T follicular helper cell (primary cell): Measurements from ENCODE around the gene SHKBP1.
"Not testable (repeated sequence)": the region's sequence is repeated elsewhere in the genome, so short reads cannot be mapped to it uniquely, and the experiment has no call there.

Source experiments
- DNase-seq: peaks from one replicate; pipeline ENCODE4 v3.0.0-alpha.2; 2020; ENCODE audit warnings: low read depth

The SHKBP1 gene

DNA sequence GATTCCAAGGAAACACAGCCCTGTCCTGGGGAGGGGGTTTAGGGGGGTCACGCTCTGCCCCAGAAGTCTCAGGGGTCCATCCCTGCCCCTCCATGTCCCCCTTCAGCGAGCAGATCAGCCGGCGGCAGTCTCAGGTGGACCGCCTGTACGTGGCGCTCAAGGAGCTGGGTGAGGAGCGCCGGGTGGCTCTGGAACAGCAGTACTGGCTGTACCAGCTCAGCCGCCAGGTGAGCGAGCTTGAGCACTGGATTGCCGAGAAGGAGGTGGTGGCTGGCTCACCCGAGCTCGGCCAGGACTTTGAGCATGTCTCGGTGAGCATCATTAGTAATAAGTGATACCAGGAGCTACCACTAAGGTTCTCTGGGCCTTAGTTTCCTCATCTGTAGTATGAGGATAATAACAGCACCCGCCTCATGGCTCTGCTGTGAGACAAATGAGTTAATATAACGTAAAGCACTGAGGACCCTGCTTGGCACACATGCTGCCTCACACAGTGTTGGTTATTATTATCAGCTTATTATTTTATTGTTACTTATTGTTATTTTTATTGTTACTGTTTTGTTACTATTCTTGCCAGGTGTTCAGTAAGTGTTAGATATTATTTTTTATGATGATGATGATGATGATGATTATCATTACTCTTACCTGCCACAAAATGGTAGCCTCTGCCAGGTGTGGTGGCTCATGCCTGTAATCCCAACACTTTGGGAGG, 20.5 kb upstream of the SHKBP1 start:
- DNase-seq = no peak

DNA sequence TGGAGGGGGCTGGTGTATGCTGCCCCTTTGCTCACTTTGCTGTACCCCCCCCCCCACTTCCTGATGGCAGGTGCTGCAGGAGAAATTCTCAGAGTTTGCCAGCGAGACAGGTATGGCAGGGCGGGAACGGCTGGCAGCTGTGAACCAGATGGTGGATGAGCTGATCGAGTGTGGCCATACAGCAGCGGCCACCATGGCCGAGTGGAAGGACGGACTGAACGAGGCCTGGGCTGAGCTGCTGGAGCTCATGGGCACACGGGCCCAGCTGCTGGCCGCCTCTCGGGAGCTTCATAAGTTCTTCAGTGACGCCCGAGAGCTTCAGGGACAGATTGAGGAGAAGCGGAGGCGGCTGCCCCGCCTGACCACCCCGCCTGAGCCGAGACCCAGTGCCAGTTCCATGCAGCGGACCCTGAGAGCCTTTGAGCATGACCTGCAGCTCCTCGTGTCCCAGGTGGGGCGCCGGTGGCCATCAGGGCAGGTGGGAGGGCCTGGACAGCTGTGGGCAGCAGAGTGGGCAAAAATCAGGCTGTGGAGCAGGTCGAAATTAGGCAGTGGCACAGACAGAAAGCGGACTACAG, 19.6 kb upstream of the SHKBP1 start:
- no peak for DNase-seq

DNA sequence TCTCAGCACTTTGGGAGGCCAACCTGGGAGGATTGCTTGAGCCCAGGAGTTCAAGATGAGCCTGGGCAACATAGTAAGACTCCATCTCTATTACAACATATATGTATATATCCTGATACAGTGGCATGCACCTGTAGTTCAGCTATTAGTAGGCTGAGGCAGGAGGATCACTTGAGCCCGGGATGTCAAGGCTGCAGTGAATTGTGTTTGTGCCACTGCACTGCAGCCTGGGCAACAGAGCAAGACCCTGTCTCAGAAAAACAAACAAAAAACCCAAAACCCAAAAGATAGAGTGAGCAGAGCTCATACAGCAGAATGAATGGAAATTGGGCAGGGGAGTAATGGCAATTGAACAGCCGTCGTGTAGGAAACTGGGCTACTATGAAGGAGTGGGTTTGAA, 17.3 kb upstream of the SHKBP1 start:
- DNase-seq = no peak

DNA sequence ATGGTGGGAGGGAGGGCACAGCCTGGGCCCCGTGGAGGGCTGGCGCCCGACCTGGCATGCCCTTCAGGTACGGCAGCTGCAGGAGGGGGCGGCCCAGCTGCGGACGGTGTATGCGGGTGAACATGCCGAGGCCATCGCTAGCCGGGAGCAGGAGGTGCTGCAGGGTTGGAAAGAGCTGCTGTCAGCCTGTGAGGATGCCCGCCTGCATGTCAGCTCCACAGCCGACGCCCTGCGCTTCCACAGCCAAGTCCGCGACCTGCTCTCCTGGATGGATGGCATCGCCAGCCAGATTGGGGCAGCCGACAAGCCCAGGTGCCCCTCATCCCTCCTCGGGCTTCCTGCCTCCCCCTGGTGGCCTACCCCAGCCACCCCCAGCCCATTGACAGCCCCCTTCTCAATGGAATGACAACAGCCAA, 16.6 kb upstream of the SHKBP1 start:
- DNase-seq = no peak

DNA sequence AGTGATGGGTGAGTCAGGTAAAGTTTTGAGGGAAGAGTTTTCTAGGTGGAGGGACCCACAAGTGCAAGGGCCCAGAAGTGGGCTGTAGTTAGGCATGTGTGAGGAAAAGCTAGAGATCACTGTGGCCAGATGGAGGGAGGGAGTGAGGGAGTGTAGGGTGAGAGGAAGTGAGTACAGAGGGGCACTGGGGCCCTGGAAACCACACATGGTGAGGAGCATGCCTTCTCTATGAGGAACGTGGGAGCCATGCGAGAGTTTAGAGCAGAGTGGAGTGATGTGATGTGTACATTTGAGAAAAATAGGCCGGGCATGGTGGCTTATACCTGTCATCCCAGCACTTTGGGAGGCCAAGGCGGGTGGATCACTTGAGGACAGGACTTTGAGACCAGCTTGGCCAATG, 14.7 kb upstream of the SHKBP1 start:
- DNase-seq = no peak

DNA sequence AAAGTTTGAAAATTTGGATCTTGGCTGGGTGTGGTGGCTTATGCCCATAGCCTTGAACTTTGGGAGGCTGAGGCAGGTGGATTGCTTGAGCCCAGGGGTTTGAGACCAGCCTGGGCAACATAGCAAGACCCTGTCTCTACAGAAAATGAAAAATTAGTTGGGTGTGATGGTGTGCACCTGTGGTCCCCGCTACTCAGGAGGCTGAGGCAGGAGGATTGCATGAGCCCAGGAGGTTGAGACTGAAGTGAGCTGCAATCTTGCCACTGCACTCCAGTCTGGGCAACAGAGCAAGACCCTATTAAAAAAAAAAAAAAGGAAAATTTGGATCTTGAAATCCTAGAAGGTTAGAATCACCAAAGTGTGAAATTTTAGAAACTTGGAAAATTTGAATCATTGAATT, 12.1 kb upstream of the SHKBP1 start:
- not testable (repeated sequence) for DNase-seq

- no peak for DNase-seq
Observed at GRCh38 chr19:40565355-40565754, 11.3 kb upstream of the SHKBP1 start.

DNA sequence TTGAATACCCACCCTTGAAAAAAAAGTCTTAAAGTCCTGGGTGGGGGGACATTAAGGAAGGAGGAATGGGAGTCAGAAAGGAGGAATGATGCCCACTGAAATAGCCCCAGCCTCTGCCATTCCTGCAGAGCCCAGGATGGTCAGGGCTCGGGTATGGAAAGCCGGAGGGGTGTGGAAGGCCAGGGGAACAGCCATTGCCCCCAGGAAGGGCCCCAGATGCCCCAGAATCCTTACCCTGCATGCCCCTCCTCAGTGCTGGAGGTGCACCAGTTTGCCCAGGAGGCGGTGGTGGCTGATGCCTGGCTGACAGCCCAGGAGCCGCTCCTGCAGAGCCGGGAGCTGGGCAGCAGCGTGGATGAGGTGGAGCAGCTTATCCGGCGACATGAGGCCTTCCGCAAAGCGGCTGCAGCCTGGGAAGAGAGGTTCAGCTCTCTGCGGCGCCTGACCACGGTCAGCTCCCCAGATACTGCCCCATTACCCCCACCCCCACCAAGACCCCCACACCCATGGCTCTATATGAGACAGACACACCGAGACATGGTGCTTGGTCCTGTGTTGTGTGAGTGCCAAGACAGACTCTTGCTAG, 10.7 kb upstream of the SHKBP1 start:
- no peak for DNase-seq

DNA sequence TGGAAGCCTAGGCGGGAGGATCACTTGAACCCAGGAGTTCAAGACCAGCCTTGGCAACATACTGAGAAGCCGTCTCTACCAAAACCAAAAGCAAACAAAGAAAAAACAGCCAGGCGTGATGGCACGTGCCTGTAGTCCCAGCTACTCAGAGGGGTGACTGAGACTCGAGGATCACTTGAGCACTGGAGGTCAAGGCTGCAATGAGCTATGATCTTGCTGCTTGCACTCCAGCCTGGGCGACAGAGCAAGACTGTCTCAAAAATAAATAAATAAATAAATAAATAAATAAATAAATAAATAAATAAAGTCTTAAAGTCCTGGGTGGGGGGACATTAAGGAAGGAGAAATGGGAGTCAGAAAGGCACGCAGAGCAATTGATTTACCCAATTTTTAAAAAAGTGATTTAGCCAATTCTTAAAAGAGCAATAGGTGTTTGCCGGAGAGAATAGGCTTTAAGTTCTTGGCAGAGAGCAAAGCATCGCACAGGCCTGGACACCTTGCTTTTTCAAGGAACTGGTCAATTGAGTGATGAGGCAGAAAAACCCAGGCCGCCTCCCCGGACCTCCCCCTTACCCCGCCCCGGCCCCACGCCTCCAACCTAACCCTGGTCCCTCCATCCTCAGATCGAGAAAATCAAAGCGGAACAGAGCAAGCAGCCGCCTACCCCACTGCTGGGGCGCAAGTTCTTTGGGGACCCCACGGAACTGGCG, 9.5 kb upstream of the SHKBP1 start:
- DNase-seq = no peak

- no peak for DNase-seq
Observed at GRCh38 chr19:40567750-40568494, 8.8 kb upstream of the SHKBP1 start.

GRCh38 chr19:40570313-40571004, 6.2 kb upstream of the SHKBP1 start:
- peak; percentile 95 for DNase-seq

DNA sequence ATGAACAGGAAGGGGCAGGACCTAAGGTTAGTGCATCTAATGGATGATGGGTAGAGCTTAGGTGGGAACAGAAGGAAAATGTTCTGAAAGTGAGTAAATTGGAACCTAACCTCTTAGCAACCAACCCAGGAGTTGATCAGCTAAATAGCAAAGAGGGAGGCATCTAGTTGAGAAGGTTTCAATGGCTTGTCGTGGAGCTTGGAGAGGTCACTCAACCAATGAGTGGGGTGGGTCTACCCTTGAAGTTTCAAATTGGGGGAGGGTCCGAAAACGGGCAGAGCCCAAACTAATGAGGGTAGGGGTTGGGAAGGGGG, 5.7 kb upstream of the SHKBP1 start:
- DNase-seq = no peak

- DNase-seq = no peak
Observed at GRCh38 chr19:40571831-40572495, 4.7 kb upstream of the SHKBP1 start.

DNA sequence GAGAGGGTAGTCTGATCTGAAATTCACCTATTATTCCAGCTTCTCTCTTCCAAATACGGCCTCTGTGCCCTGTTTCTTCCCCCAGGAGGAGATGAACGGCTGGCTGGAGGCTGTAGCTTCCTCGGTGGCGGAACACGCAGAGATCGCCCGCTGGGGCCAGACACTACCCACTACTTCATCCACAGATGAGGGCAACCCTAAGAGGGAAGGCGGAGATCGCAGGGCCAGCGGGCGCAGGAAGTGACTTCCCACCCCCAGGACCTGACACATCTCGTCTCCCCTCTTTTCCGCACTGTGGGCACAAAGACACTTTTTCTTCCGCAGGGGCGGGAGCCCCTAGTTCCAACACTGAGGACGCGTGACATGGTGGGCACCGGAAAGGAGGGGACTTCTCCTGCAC, 1.3 kb upstream of the SHKBP1 start:
- DNase-seq = no peak

- DNase-seq = no peak
Observed at GRCh38 chr19:40576151-40576584, 505 bp upstream of the SHKBP1 start.

DNA sequence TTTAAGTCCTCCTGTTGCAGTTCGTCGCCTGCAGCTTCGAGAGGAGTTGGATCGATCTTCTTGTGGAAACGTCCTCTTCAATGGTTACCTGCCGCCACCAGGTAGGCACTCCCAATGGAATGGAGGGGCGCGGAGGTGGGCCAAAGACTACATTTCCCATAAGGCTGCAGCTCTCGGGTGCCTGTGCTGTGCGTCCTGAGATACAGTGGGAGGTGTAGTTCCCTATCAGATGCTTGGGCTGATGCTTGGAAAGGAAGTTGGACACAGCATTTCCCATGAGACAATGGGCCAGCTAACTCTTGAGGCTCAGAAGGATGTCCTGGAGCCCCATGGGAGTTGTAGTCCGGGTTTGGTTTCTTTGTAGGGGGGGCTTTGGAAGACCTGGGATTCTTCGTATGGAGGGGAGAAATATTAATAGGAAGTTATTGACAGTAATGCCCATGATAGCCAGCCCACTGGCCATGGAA, 1.8 kb downstream of the SHKBP1 start:
- no peak for DNase-seq

GRCh38 chr19:40580619-40581018, 3.9 kb downstream of the SHKBP1 start:
- no peak for DNase-seq

- DNase-seq = no peak
Observed at GRCh38 chr19:40581531-40581930, 4.9 kb downstream of the SHKBP1 start.

GRCh38 chr19:40582467-40582866, 5.8 kb downstream of the SHKBP1 start:
- no peak for DNase-seq

DNA sequence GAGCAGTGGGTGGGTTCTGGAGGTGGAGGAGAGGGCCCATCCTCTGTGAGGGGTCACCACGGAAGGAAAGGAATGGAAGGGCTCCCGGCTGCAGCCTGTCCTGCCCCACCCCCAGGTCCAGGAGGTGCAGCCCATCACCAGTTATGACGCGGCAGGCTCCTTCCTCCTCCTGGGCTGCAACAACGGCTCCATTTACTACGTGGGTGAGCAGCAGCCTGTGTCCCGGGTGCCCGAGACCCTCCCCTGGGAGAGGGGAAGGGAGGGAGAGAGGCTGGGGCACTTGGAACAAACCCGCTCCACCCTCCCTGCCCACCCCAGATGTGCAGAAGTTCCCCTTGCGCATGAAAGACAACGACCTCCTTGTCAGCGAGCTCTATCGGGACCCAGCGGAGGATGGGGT, 6.6 kb downstream of the SHKBP1 start:
- no peak for DNase-seq

DNA sequence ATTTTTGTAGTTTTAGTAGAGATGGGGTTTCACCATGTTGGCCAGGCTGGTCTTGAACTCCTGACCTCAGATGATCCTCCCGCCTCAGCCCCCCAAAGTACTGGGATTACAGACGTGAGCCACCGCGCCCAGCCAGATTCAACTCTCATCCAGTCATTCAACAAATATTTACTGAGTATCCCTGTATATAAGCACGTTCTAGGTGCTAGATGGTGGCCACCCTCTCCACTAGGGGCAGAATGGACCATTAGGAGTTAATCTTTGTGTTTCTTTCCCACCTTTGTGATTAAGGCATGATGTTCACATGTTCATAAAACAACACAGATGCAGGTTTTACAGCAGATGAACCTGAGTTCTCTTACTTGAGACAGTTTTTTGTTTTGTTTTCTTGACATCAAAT, 7.3 kb downstream of the SHKBP1 start:
- DNase-seq = no peak
